ENCODE measurements around the gene DHCR24.

The DHCR24 gene

GRCh38 chr1:54846301-54846700 is 40.7 kb downstream of the DHCR24 start:
- no peak for DNase-seq (ENCODE audit: low read depth)

- DNase-seq (ENCODE audit: low read depth) = no peak
These were observed 41.2 kb downstream of the DHCR24 start for GRCh38 chr1:54845772-54846171.

GRCh38 chr1:54844564-54844963 is 42.4 kb downstream of the DHCR24 start:
- no peak for DNase-seq (ENCODE audit: low read depth)

GRCh38 chr1:54843449-54843848 is 43.5 kb downstream of the DHCR24 start:
- DNase-seq (ENCODE audit: low read depth) = no peak

GRCh38 chr1:54842963-54843362 is 44.0 kb downstream of the DHCR24 start:
- no peak for DNase-seq (ENCODE audit: low read depth)

- no peak for DNase-seq (ENCODE audit: low read depth)
These were observed 44.6 kb downstream of the DHCR24 start for GRCh38 chr1:54842206-54842915.

GRCh38 chr1:54839824-54840223 is 47.2 kb downstream of the DHCR24 start:
- no peak for DNase-seq (ENCODE audit: low read depth)

- no peak for DNase-seq (ENCODE audit: low read depth)
These were observed 48.3 kb downstream of the DHCR24 start for GRCh38 chr1:54838565-54839180.

- no peak for DNase-seq (ENCODE audit: low read depth)
These were observed 49.8 kb downstream of the DHCR24 start for GRCh38 chr1:54837002-54837853.

GRCh38 chr1:54836594-54836993 is 50.4 kb downstream of the DHCR24 start:
- no peak for DNase-seq (ENCODE audit: low read depth)

- no peak for DNase-seq (ENCODE audit: low read depth)
These were observed 51.0 kb downstream of the DHCR24 start for GRCh38 chr1:54835970-54836369.

- DNase-seq (ENCODE audit: low read depth) = no peak
These were observed 51.7 kb downstream of the DHCR24 start for GRCh38 chr1:54835131-54835898.

GRCh38 chr1:54834007-54834541 is 52.9 kb downstream of the DHCR24 start:
- DNase-seq (ENCODE audit: low read depth) = no peak

- DNase-seq (ENCODE audit: low read depth) = no peak
These were observed 53.9 kb downstream of the DHCR24 start for GRCh38 chr1:54833121-54833520.

- no peak for DNase-seq (ENCODE audit: low read depth)
These were observed 60.7 kb downstream of the DHCR24 start for GRCh38 chr1:54826226-54826816.

GRCh38 chr1:54825696-54826095 is 61.3 kb downstream of the DHCR24 start:
- no peak for DNase-seq (ENCODE audit: low read depth)

- no peak for DNase-seq (ENCODE audit: low read depth)
These were observed 63.3 kb downstream of the DHCR24 start for GRCh38 chr1:54823670-54824069.

- DNase-seq (ENCODE audit: low read depth) = no peak
These were observed 67.3 kb downstream of the DHCR24 start for GRCh38 chr1:54819733-54820132.

- DNase-seq (ENCODE audit: low read depth) = no peak
These were observed 67.8 kb downstream of the DHCR24 start for GRCh38 chr1:54819195-54819536.

- DNase-seq (ENCODE audit: low read depth) = no peak
These were observed 68.4 kb downstream of the DHCR24 start for GRCh38 chr1:54818461-54819194.

GRCh38 chr1:54816951-54817350 is 70.0 kb downstream of the DHCR24 start:
- no peak for DNase-seq (ENCODE audit: low read depth)

Data from stimulated activated CD8-positive, alpha-beta memory T cell treated with anti-CD3 and anti-CD28 coated beads, Interleukin-15, amount 100 ng/mL, for 1 hour (primary cell).